Measurements from ENCODE around the gene FRY.

Gene FRY

GRCh38 chr13:32212421-32212820, 180.8 kb downstream of the FRY start:
- H3K4me3 ChIP-seq (ENCODE audit: low read depth, low read length): no peak overlapping the region
- H3K27me3 ChIP-seq (replicated peaks): no peaks in the 10 kb centered on the region
- no peak for TF ChIP-seq CTCF (IDR thresholded peaks at IDR 0.05; ENCODE audit: low read depth, low read length, missing control alignments)
- peak; percentile 72 for DNase-seq
- in situ Hi-C loops (cut with HindIII; ENCODE audit: low pct_ligation_motif_present, low sequenced_read_pairs): no loop called here
- H3K27ac ChIP-seq: peak overlapping the region; percentile 85
- H3K36me3 ChIP-seq (replicated peaks): no peaks in the 10 kb centered on the region

GRCh38 chr13:32213626-32214025, 182.1 kb downstream of the FRY start:
- Histone ChIP-seq H3K4me3 (ENCODE audit: low read depth, low read length) (no peak overlapping the region), H3K27ac (no peak overlapping the region), H3K36me3 (replicated peaks) (no peaks in the 10 kb centered on the region), H3K27me3 (replicated peaks) (no peaks in the 10 kb centered on the region)
- in situ Hi-C loops (cut with HindIII; ENCODE audit: low pct_ligation_motif_present, low sequenced_read_pairs): no loop called here
- no peak for DNase-seq
- TF ChIP-seq CTCF (IDR thresholded peaks at IDR 0.05; ENCODE audit: low read depth, low read length, missing control alignments): no peak

- TF ChIP-seq CTCF (IDR thresholded peaks at IDR 0.05; ENCODE audit: low read depth, low read length, missing control alignments): no peak
Observed at GRCh38 chr13:32214071-32214470, 182.5 kb downstream of the FRY start.

GRCh38 chr13:32216281-32216680, 184.7 kb downstream of the FRY start:
- H3K27ac ChIP-seq: no peak overlapping the region
- no peak for DNase-seq
- H3K4me3 ChIP-seq (ENCODE audit: low read depth, low read length): no peak overlapping the region
- in situ Hi-C loops (cut with HindIII; ENCODE audit: low pct_ligation_motif_present, low sequenced_read_pairs): no loop called here
- TF ChIP-seq CTCF (IDR thresholded peaks at IDR 0.05; ENCODE audit: low read depth, low read length, missing control alignments): no peak
- H3K36me3 ChIP-seq (replicated peaks): no peaks in the 10 kb centered on the region
- H3K27me3 ChIP-seq (replicated peaks): no peaks in the 10 kb centered on the region

More at GRCh38 chr13:32214071-32214470, 182.5 kb downstream of the FRY start:
- Histone ChIP-seq H3K4me3 (ENCODE audit: low read depth, low read length) (no peak overlapping the region), H3K36me3 (replicated peaks) (no peaks in the 10 kb centered on the region), H3K27ac (no peak overlapping the region), H3K27me3 (replicated peaks) (no peaks in the 10 kb centered on the region)
- DNase-seq: no peak
- in situ Hi-C loops (cut with HindIII; ENCODE audit: low pct_ligation_motif_present, low sequenced_read_pairs): no loop called here

- H3K36me3 ChIP-seq (replicated peaks): no peaks in the 10 kb centered on the region
Observed at GRCh38 chr13:32222046-32222676, 190.6 kb downstream of the FRY start.

More at GRCh38 chr13:32222046-32222676, 190.6 kb downstream of the FRY start:
- no peak overlapping the region for H3K4me3 ChIP-seq (ENCODE audit: low read depth, low read length)
- no peaks in the 10 kb centered on the region for H3K27me3 ChIP-seq (replicated peaks)
- H3K27ac ChIP-seq: no peak overlapping the region
- in situ Hi-C loops (cut with HindIII; ENCODE audit: low pct_ligation_motif_present, low sequenced_read_pairs): no loop called here
- no peak for DNase-seq
- no peak for TF ChIP-seq CTCF (IDR thresholded peaks at IDR 0.05; ENCODE audit: low read depth, low read length, missing control alignments)
